Measurements from ENCODE around the gene TMEM115.

Gene TMEM115

DNA sequence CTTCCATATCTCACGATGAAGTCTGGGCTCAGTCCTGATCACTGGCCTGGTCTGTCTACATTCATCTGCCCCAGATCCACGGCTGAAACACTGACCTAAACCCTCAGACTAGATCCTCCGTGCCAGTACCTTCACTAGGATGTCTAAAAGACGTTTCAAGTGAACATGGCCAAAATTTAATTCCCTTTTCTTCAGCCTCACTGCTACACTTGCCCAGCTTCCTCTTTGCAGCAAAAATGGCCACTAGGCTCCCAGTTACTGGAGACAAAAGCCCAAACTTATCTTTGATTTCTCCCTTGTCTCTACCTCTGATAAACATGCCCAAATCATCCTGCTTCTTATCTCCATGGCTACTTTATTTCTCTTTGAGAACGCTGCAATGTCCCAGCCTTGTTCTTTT lies 20.4 kb downstream of the TMEM115 start:
- ChIA-PET CTCF (no interaction called here), POLR2A (no interaction called here)
- no peak overlapping the region for H3K27ac ChIP-seq (ENCODE audit: extremely low read depth, low read depth, low read length)
- no peak overlapping the region for H3K4me3 ChIP-seq (ENCODE audit: low read depth, low read length)
- H3K9me3 ChIP-seq (ENCODE audit: control insufficient read depth, insufficient read depth, low read depth, low read length), result no peaks in the 10 kb centered on the region
- H3K36me3 ChIP-seq (ENCODE audit: control insufficient read depth in 2 of 2, insufficient read depth in 1 of 2, low read length in 2 of 2), result peaks cover 0 to 27% of the 10 kb centered on the region in 2 experiments; a peak in 2 of 3 replicates
- TF ChIP-seq ZFP3 (tag by site-specific recombination; IDR thresholded peaks at IDR 0.05; ENCODE audit: low read depth) (no peak), HOXA7 (CRISPR knock-in tag; IDR thresholded peaks at IDR 0.05; ENCODE audit: borderline replicate concordance) (no peak), ZNF404 (tag by site-specific recombination; IDR thresholded peaks at IDR 0.05) (no peak)
- TF ChIP-seq, protein P1, sequence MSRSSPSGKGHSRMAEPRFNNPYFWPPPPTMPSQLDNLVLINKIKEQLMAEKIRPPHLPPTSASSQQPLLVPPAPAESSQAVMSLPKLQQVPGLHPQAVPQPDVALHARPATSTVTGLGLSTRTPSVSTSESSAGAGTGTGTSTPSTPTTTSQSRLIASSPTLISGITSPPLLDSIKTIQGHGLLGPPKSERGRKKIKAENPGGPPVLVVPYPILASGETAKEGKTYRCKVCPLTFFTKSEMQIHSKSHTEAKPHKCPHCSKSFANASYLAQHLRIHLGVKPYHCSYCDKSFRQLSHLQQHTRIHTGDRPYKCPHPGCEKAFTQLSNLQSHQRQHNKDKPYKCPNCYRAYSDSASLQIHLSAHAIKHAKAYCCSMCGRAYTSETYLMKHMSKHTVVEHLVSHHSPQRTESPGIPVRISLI (tag by site-specific recombination; IDR thresholded peaks at IDR 0.05), result no peak
- TF ChIP-seq, protein P2, sequence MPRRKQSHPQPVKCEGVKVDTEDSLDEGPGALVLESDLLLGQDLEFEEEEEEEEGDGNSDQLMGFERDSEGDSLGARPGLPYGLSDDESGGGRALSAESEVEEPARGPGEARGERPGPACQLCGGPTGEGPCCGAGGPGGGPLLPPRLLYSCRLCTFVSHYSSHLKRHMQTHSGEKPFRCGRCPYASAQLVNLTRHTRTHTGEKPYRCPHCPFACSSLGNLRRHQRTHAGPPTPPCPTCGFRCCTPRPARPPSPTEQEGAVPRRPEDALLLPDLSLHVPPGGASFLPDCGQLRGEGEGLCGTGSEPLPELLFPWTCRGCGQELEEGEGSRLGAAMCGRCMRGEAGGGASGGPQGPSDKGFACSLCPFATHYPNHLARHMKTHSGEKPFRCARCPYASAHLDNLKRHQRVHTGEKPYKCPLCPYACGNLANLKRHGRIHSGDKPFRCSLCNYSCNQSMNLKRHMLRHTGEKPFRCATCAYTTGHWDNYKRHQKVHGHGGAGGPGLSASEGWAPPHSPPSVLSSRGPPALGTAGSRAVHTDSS (tag by site-specific recombination; IDR thresholded peaks at IDR 0.05), result no peak
- no peaks in the 10 kb centered on the region; the same call in 1 of the 2 replicates for H3K4me1 ChIP-seq (ENCODE audit: control insufficient read depth, insufficient read depth, low read length)

DNA sequence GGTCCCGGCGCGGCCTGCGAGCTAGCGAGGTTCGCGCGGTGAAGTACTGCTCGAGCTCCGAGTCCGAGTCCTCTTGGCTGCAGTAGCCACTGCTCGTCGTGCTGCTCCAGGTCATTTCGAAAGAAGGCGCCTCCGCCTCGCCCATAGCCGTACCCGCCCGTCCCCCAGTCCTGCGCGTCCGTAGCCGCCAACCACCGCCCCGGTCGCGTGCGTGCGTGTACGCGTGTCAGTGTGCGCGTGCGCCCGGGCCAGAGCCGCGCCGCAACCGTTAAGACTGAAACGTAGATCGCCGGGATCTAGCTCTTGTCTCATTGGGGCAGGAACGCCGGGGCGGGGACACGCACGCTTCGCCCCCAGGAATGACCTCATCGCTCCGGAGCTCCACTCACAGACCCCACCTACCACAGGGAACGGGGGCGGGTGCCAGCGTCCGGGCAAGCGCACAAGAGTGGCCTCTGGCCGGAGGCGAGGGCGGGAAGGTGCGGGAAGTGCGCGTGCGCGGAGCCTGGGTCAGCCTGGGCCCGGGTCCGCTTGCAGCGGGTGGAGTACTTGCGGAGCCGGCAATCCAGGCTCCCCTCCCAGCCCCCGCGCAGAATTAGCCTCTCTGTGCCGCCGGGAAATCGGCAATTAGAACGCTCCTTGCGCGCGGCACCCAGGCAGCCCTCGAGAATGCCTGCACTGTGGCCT lies 22.0 kb downstream of the TMEM115 start:
- Histone ChIP-seq H3K36me3 (ENCODE audit: control insufficient read depth in 2 of 2, insufficient read depth in 1 of 2, low read length in 2 of 2) (peaks cover 3 to 28% of the 10 kb centered on the region in 2 experiments; a peak in 2 of 3 replicates), H3K4me3 (ENCODE audit: low read depth, low read length) (peak overlapping the region; percentile 96), H3K27ac (ENCODE audit: extremely low read depth, low read depth, low read length) (peak overlapping the region; percentile 88), H3K9me3 (ENCODE audit: control insufficient read depth, insufficient read depth, low read depth, low read length) (no peaks in the 10 kb centered on the region), H3K4me1 (ENCODE audit: control insufficient read depth, insufficient read depth, low read length) (no peaks in the 10 kb centered on the region; the same call in 1 of the 2 replicates)
- ChIA-PET CTCF (interaction anchor here (1.0 to 2.6 kb wide), 7 partner anchors 9 to 205 kb away, joined by 3 to 13 read pairs (median 5); partner anchors contain the start of gene TUSC2), POLR2A (interaction anchor here (0.6 to 2.7 kb wide), 27 partner anchors 8 to 1059 kb away, joined by 3 to 63 read pairs (median 5); partner anchors contain the start of genes CYB561D2, GNAI2, HEMK1 and HYAL2)
- peak; percentile 27; the same call in 1 of the 2 replicates for TF ChIP-seq KLF10 (tag by site-specific recombination; IDR thresholded peaks at IDR 0.05)
- TF ChIP-seq FEZF1 (tag by site-specific recombination; IDR thresholded peaks at IDR 0.05), result no peak
- TF ChIP-seq ZNF571 (tag by site-specific recombination; IDR thresholded peaks at IDR 0.05), result no peak
- TF ChIP-seq, protein P3, sequence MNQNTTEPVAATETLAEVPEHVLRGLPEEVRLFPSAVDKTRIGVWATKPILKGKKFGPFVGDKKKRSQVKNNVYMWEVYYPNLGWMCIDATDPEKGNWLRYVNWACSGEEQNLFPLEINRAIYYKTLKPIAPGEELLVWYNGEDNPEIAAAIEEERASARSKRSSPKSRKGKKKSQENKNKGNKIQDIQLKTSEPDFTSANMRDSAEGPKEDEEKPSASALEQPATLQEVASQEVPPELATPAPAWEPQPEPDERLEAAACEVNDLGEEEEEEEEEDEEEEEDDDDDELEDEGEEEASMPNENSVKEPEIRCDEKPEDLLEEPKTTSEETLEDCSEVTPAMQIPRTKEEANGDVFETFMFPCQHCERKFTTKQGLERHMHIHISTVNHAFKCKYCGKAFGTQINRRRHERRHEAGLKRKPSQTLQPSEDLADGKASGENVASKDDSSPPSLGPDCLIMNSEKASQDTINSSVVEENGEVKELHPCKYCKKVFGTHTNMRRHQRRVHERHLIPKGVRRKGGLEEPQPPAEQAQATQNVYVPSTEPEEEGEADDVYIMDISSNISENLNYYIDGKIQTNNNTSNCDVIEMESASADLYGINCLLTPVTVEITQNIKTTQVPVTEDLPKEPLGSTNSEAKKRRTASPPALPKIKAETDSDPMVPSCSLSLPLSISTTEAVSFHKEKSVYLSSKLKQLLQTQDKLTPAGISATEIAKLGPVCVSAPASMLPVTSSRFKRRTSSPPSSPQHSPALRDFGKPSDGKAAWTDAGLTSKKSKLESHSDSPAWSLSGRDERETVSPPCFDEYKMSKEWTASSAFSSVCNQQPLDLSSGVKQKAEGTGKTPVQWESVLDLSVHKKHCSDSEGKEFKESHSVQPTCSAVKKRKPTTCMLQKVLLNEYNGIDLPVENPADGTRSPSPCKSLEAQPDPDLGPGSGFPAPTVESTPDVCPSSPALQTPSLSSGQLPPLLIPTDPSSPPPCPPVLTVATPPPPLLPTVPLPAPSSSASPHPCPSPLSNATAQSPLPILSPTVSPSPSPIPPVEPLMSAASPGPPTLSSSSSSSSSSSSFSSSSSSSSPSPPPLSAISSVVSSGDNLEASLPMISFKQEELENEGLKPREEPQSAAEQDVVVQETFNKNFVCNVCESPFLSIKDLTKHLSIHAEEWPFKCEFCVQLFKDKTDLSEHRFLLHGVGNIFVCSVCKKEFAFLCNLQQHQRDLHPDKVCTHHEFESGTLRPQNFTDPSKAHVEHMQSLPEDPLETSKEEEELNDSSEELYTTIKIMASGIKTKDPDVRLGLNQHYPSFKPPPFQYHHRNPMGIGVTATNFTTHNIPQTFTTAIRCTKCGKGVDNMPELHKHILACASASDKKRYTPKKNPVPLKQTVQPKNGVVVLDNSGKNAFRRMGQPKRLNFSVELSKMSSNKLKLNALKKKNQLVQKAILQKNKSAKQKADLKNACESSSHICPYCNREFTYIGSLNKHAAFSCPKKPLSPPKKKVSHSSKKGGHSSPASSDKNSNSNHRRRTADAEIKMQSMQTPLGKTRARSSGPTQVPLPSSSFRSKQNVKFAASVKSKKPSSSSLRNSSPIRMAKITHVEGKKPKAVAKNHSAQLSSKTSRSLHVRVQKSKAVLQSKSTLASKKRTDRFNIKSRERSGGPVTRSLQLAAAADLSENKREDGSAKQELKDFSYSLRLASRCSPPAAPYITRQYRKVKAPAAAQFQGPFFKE (tag by site-specific recombination; IDR thresholded peaks at IDR 0.05; ENCODE audit: borderline replicate concordance), result no peak
- TF ChIP-seq, protein P4, sequence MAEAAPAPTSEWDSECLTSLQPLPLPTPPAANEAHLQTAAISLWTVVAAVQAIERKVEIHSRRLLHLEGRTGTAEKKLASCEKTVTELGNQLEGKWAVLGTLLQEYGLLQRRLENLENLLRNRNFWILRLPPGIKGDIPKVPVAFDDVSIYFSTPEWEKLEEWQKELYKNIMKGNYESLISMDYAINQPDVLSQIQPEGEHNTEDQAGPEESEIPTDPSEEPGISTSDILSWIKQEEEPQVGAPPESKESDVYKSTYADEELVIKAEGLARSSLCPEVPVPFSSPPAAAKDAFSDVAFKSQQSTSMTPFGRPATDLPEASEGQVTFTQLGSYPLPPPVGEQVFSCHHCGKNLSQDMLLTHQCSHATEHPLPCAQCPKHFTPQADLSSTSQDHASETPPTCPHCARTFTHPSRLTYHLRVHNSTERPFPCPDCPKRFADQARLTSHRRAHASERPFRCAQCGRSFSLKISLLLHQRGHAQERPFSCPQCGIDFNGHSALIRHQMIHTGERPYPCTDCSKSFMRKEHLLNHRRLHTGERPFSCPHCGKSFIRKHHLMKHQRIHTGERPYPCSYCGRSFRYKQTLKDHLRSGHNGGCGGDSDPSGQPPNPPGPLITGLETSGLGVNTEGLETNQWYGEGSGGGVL (tag by site-specific recombination; IDR thresholded peaks at IDR 0.05), result 0 out of 2 replicates have a peak, but pooled peaks have one; percentile 28
- TF ChIP-seq KLF9 (tag by site-specific recombination; IDR thresholded peaks at IDR 0.05; ENCODE audit: low read depth), result peak; percentile 82
- TF ChIP-seq, protein P5, sequence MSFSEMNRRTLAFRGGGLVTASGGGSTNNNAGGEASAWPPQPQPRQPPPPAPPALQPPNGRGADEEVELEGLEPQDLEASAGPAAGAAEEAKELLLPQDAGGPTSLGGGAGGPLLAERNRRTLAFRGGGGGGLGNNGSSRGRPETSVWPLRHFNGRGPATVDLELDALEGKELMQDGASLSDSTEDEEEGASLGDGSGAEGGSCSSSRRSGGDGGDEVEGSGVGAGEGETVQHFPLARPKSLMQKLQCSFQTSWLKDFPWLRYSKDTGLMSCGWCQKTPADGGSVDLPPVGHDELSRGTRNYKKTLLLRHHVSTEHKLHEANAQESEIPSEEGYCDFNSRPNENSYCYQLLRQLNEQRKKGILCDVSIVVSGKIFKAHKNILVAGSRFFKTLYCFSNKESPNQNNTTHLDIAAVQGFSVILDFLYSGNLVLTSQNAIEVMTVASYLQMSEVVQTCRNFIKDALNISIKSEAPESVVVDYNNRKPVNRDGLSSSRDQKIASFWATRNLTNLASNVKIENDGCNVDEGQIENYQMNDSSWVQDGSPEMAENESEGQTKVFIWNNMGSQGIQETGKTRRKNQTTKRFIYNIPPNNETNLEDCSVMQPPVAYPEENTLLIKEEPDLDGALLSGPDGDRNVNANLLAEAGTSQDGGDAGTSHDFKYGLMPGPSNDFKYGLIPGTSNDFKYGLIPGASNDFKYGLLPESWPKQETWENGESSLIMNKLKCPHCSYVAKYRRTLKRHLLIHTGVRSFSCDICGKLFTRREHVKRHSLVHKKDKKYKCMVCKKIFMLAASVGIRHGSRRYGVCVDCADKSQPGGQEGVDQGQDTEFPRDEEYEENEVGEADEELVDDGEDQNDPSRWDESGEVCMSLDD (tag by site-specific recombination; IDR thresholded peaks at IDR 0.05), result peak; percentile 77
- TF ChIP-seq ZNF114 (tag by site-specific recombination; IDR thresholded peaks at IDR 0.05), result no peak
- peak; percentile 77 for TF ChIP-seq ZNF629 (tag by site-specific recombination; IDR thresholded peaks at IDR 0.05)
- TF ChIP-seq, protein P6, sequence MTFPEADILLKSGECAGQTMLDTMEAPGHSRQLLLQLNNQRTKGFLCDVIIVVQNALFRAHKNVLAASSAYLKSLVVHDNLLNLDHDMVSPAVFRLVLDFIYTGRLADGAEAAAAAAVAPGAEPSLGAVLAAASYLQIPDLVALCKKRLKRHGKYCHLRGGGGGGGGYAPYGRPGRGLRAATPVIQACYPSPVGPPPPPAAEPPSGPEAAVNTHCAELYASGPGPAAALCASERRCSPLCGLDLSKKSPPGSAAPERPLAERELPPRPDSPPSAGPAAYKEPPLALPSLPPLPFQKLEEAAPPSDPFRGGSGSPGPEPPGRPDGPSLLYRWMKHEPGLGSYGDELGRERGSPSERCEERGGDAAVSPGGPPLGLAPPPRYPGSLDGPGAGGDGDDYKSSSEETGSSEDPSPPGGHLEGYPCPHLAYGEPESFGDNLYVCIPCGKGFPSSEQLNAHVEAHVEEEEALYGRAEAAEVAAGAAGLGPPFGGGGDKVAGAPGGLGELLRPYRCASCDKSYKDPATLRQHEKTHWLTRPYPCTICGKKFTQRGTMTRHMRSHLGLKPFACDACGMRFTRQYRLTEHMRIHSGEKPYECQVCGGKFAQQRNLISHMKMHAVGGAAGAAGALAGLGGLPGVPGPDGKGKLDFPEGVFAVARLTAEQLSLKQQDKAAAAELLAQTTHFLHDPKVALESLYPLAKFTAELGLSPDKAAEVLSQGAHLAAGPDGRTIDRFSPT (tag by site-specific recombination; IDR thresholded peaks at IDR 0.05), result peak; percentile 99
- no peak for TF ChIP-seq ZSCAN23 (tag by site-specific recombination; IDR thresholded peaks at IDR 0.05)

Measured in HEK293 (cell line).